Measurements from ENCODE around the gene CALCOCO1.
"Not testable (repeated sequence)": the region's sequence is repeated elsewhere in the genome, so short reads cannot be mapped to it uniquely, and the experiment has no call there.

- TF ChIP-seq POLR2A, CTCF (IDR thresholded peaks at IDR 0.05): not testable (repeated sequence)
Measured at GRCh38 chr12:53680061-53680460, 47.2 kb downstream of the CALCOCO1 start.

Measured in adrenal gland (tissue), 5 donors.